K562 (cell line): Measurements from ENCODE around the gene AGR2. TPM values are rescaled to one million over a fixed set of nuclear protein-coding genes. Genes with fewer than 3 reads are reported as not detected.
A peak's percentile ranks its signal among the peaks of the same experiment; 100 is the strongest.

Experiments
- EP300 ChIP-seq: IDR thresholded peaks from 2 replicates; pipeline ENCODE4 v1.6.1; 2012; ENCODE audit warnings: low read length, improper control_type of control experiment
- EWSR1 ChIP-seq: fragments of 450-650 bp; IDR thresholded peaks from 2 replicates; pipeline ENCODE4 v1.6.1; 2018; ENCODE audit warnings: borderline replicate concordance, mild to moderate bottlenecking, low read depth, moderate library complexity; ENCODE audit not compliant: partially characterized antibody
- FOXA3 ChIP-seq, 2 experiments: fragments of 450-650 bp in 1 of 2; sonication (generic) in 1 of 2; formaldehyde crosslinking; IDR thresholded peaks in 1 of 2; conservative IDR thresholded peaks in 1 of 2; 2 replicates each; pipeline versions ENCODE4 v1.4.0 to v1.8.0; 2020 to 2022; ENCODE audit warnings: mild to moderate bottlenecking in 2 of 2, missing genetic modification reagents in 1 of 2
- HMBOX1 ChIP-seq: sonication (generic); IDR thresholded peaks from 2 replicates; pipeline ENCODE4 v1.6.1; 2016
- ILK ChIP-seq: fragments of 450-650 bp; IDR thresholded peaks from 2 replicates; pipeline ENCODE4 v1.6.1; 2016; ENCODE audit warnings: missing genetic modification characterization, low read depth, mild to moderate bottlenecking, missing compliant biosample characterization, moderate library complexity, borderline replicate concordance
- IRF2 ChIP-seq: sonication (generic); formaldehyde crosslinking; IDR thresholded peaks from 2 replicates; pipeline ENCODE4 v1.8.1; 2022; ENCODE audit warnings: mild to moderate bottlenecking, missing genetic modification reagents
- JUND ChIP-seq, 2 experiments: IDR thresholded peaks; 2 replicates in 1 of 2; 3 replicates in 1 of 2; pipeline ENCODE4 v1.6.1; 2011; ENCODE audit warnings: borderline replicate concordance in 2 of 2, low read depth in 2 of 2, low read length in 2 of 2, improper control_type of control experiment in 1 of 2, missing biosample characterization in 1 of 2, missing genetic modification characterization in 1 of 2, missing genetic modification reagents in 1 of 2
- MAFF ChIP-seq: IDR thresholded peaks from 2 replicates; pipeline ENCODE4 v1.6.1; 2012; ENCODE audit warnings: low read length, improper control_type of control experiment
- MTA2 ChIP-seq: fragments of 450-650 bp; IDR thresholded peaks from 2 replicates; pipeline ENCODE4 v1.6.1; 2016; ENCODE audit warnings: low read depth
- POLR2AphosphoS5 ChIP-seq: IDR thresholded peaks from 2 replicates; pipeline ENCODE4 v1.6.1; 2011; ENCODE audit warnings: mild to moderate bottlenecking, low read depth, low read length, moderate library complexity; ENCODE audit not compliant: control insufficient read depth, insufficient read depth
- RBM14 ChIP-seq: fragments of 200-400 bp; formaldehyde crosslinking; IDR thresholded peaks from 2 replicates; pipeline ENCODE4 v1.6.1; 2018; ENCODE audit warnings: low read depth, mild to moderate bottlenecking, low read length, moderate library complexity, borderline replicate concordance; ENCODE audit not compliant: insufficient read depth
- SFPQ ChIP-seq: fragments of 200-400 bp; formaldehyde crosslinking; IDR thresholded peaks from 2 replicates; pipeline ENCODE4 v1.6.1; 2017; ENCODE audit warnings: mild to moderate bottlenecking, low read depth, low read length, moderate library complexity
- SLC30A9 ChIP-seq: fragments of 250-450 bp; sonication (Bioruptor Pico); IDR thresholded peaks from 2 replicates; pipeline ENCODE4 v1.8.0; 2022; ENCODE audit warnings: mild to moderate bottlenecking, moderate library complexity
- SMARCA4 ChIP-seq: fragments of 450-650 bp; IDR thresholded peaks from 2 replicates; pipeline ENCODE4 v1.6.1; 2016
- TBL1XR1 ChIP-seq, 2 experiments: IDR thresholded peaks; 2 replicates each; pipeline ENCODE4 v1.6.1; 2012; ENCODE audit warnings: improper control_type of control experiment in 2 of 2, low read length in 2 of 2, mild to moderate bottlenecking in 1 of 2
- TCF3 ChIP-seq: sonication (generic); formaldehyde crosslinking; IDR thresholded peaks from 2 replicates; pipeline ENCODE4 v1.4.0; 2020; ENCODE audit warnings: mild to moderate bottlenecking, missing genetic modification reagents
- TEAD4 ChIP-seq, 2 experiments: sonication (generic) in 1 of 2; formaldehyde crosslinking in 1 of 2; IDR thresholded peaks; 2 replicates each; pipeline versions ENCODE4 v1.6.1 to v1.8.0; 2012 to 2022; ENCODE audit warnings: borderline replicate concordance in 1 of 2, inconsistent platforms in 1 of 2, low read length in 1 of 2, mild to moderate bottlenecking in 1 of 2, missing genetic modification reagents in 1 of 2
- THRA ChIP-seq: fragments of 450-650 bp; IDR thresholded peaks from 2 replicates; pipeline ENCODE4 v1.6.1; 2017; ENCODE audit warnings: mild to moderate bottlenecking, moderate library complexity
- ZBTB43 ChIP-seq: sonication (generic); formaldehyde crosslinking; IDR thresholded peaks from 2 replicates; pipeline ENCODE4 v1.8.0; 2023; ENCODE audit warnings: mild to moderate bottlenecking, missing genetic modification reagents
- ZEB2 ChIP-seq: fragments of 450-650 bp; IDR thresholded peaks from 2 replicates; pipeline ENCODE4 v1.6.1; 2016
- ZKSCAN1 ChIP-seq: fragments of 150-350 bp; IDR thresholded peaks from 2 replicates; pipeline ENCODE4 v1.6.1; 2016; ENCODE audit warnings: low read depth, low read length
- ZNF133 ChIP-seq: fragments of 250-450 bp; sonication (Bioruptor Pico); IDR thresholded peaks from 2 replicates; pipeline ENCODE4 v1.4.0; 2020; ENCODE audit warnings: mild to moderate bottlenecking
- ZNF253 ChIP-seq: fragments of 250-450 bp; sonication (Bioruptor Pico); conservative IDR thresholded peaks from 2 replicates; pipeline ENCODE4 v1.6.1; 2021; ENCODE audit warnings: mild to moderate bottlenecking
- ZNF561 ChIP-seq: fragments of 450-650 bp; formaldehyde crosslinking; conservative IDR thresholded peaks from 2 replicates; pipeline ENCODE4 v1.4.0; 2020; ENCODE audit warnings: mild to moderate bottlenecking, moderate library complexity
- polyA plus RNA-seq, 8 experiments: library from polyadenylated mRNA; depleted of rRNA in 4 of 8; stranded (reverse) in 5 of 8; unstranded in 3 of 8; fragments of >200 nt; fragmentation: Nextera tagmentation in 2 of 8; fragmentation: Illumina TruSeq in 1 of 8; extraction: Ambion mirVana in 2 of 8; extraction: Trizol in 1 of 8; gene quantifications; 2 replicates each; pipeline versions ENCODE4 v1.2.1 to v1.2.3, GENCODE V29; 2011 to 2014; ENCODE audit warnings: inconsistent platforms in 1 of 8, missing spikeins in 1 of 8
- total RNA-seq, 7 experiments: library from RNA; depleted of rRNA in 6 of 7; stranded (reverse); fragments of >200 nt in 6 of 7; fragmentation: Illumina TruSeq in 2 of 7; extraction: Trizol in 2 of 7; gene quantifications; 2 replicates each; pipeline versions ENCODE4 v1.2.1 to v1.2.3, GENCODE V29; 2011 to 2021; ENCODE audit warnings: low replicate concordance in 1 of 7

AGR2 gene
- total and polyA plus RNA-seq, 9 of the 15 experiments (the other 6 are each of a cell fraction or from before 2014, with no cell fraction given) = 0.66 TPM; not detected in 8

GRCh38 chr7:16742547-16742946 lies 62.3 kb downstream of the AGR2 start (continued):
- TF ChIP-seq IRF2 (CRISPR knock-in tag) (no peak), ILK (no peak), ZKSCAN1 (no peak), MAFF (no peak), TCF3 (CRISPR knock-in tag) (peak; percentile 41), ZBTB43 (CRISPR knock-in tag) (no peak), FOXA3 (CRISPR knock-in tag; conservative IDR thresholded peaks at IDR 0.05 in 1 of 2, IDR thresholded peaks at IDR 0.05 in 1 of 2) (no peak), SFPQ (no peak), EP300 (peak; percentile 79), SLC30A9 (CRISPR knock-in tag) (no peak), TBL1XR1 (IDR thresholded peaks at IDR 0.05; ENCODE audit: low read length in 2 of 2) (peak in 1 of 2 experiments; percentile 66; a peak in 2 of 4 replicates), SMARCA4 (peak; percentile 87), TEAD4 (IDR thresholded peaks at IDR 0.05; ENCODE audit: low read length) (peak; percentile 56), TEAD4 (CRISPR knock-in tag; IDR thresholded peaks at IDR 0.05; ENCODE audit: borderline replicate concordance) (no peak), ZEB2 (peak; percentile 79), ZNF561 (CRISPR knock-in tag) (no peak), HMBOX1 (peak; percentile 40; the same call in 1 of the 2 replicates), ZNF133 (no peak), POLR2AphosphoS5 (peak; percentile 33; the same call in 1 of the 2 replicates), THRA (peak; percentile 55; the same call in 1 of the 2 replicates), EWSR1 (no peak), ZNF253 (CRISPR knock-in tag) (no peak), JUND (IDR thresholded peaks at IDR 0.05; ENCODE audit: borderline replicate concordance, low read depth, low read length) (peak; percentile 34; the same call in 1 of the 2 replicates), JUND (tag; IDR thresholded peaks at IDR 0.05; ENCODE audit: borderline replicate concordance, low read depth, low read length) (no peak), RBM14 (no peak), MTA2 (peak; percentile 44; the same call in 1 of the 2 replicates)
